ENCODE results near the gene TTC14. TPM values are rescaled to one million over a fixed set of nuclear protein-coding genes. Genes with fewer than 3 reads are reported as not detected.

The TTC14 gene
- total RNA-seq, 1 experiment from 2014 or later: 31.5 TPM

DNA sequence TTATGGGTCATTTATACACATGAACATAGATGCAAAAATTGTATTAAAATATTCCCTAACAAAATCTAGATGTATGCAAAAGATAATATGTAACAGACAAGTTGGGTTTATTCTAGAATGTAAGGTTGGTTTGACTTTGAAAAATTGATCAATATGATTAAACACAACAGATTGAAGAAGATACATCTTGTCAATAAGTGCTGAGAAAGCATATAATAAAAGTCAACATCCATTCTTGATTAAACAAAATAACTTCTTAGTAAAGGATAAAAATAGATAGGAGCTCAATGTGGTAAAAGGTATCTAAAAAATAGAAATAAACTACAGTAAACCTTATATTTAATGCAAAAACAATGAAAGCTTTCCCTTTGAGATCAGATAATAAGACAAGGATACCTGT lies 39.0 kb downstream of the TTC14 start (continued):
- TF ChIP-seq, protein P1, sequence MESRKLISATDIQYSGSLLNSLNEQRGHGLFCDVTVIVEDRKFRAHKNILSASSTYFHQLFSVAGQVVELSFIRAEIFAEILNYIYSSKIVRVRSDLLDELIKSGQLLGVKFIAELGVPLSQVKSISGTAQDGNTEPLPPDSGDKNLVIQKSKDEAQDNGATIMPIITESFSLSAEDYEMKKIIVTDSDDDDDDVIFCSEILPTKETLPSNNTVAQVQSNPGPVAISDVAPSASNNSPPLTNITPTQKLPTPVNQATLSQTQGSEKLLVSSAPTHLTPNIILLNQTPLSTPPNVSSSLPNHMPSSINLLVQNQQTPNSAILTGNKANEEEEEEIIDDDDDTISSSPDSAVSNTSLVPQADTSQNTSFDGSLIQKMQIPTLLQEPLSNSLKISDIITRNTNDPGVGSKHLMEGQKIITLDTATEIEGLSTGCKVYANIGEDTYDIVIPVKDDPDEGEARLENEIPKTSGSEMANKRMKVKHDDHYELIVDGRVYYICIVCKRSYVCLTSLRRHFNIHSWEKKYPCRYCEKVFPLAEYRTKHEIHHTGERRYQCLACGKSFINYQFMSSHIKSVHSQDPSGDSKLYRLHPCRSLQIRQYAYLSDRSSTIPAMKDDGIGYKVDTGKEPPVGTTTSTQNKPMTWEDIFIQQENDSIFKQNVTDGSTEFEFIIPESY (IDR thresholded peaks at IDR 0.05; ENCODE audit: extremely low read depth, insufficient replicate concordance, low read length): no peak
- TF ChIP-seq, protein P2, sequence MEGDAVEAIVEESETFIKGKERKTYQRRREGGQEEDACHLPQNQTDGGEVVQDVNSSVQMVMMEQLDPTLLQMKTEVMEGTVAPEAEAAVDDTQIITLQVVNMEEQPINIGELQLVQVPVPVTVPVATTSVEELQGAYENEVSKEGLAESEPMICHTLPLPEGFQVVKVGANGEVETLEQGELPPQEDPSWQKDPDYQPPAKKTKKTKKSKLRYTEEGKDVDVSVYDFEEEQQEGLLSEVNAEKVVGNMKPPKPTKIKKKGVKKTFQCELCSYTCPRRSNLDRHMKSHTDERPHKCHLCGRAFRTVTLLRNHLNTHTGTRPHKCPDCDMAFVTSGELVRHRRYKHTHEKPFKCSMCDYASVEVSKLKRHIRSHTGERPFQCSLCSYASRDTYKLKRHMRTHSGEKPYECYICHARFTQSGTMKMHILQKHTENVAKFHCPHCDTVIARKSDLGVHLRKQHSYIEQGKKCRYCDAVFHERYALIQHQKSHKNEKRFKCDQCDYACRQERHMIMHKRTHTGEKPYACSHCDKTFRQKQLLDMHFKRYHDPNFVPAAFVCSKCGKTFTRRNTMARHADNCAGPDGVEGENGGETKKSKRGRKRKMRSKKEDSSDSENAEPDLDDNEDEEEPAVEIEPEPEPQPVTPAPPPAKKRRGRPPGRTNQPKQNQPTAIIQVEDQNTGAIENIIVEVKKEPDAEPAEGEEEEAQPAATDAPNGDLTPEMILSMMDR (IDR thresholded peaks at IDR 0.05 in 2 of 3, conservative IDR thresholded peaks at IDR 0.05 in 1 of 3; ENCODE audit: borderline replicate concordance in 1 of 3, insufficient read depth in 1 of 3, low read depth in 2 of 3, low read length in 2 of 3): no peak
- TF ChIP-seq ZNF274 (IDR thresholded peaks at IDR 0.05; ENCODE audit: low read depth, low read length): no peak

DNA sequence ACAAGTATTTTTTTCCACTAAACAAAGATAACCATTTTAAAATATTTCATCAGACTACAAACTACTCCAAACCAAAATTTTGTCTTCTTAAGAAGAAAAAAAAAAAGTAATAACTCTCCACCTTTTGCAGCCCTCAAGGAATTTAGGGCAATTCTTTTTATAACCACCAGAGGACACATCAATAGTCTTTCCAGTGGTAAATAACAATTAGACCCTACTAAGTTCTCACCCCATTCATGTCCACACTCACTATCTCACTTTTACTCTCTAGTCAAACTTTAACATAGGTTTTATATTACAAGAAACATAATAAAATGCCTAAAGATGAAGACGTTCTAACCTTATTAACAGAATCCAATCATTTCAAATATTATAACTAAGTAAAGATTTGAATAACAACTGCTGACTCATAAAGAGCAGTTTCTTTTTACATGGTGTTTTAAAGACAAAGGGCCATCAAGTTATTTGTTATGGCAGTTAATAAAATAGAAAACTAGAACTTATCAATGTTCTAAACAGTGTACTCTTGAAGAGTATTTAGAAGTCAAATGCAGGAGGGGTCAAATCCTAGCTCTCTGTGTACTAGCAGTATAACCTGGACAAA lies 44.3 kb downstream of the TTC14 start:
- Histone ChIP-seq H3K9me2 (ENCODE audit: insufficient read depth) (no peaks in the 10 kb centered on the region), H3K36me3 (ENCODE audit: control insufficient read depth in 1 of 2, insufficient read depth in 2 of 2, low read length in 2 of 2) (no peaks in the 10 kb centered on the region), H3K79me2 (ENCODE audit: insufficient read depth, low read length) (no peaks in the 10 kb centered on the region), H4K20me1 (ENCODE audit: insufficient read depth) (no peaks in the 10 kb centered on the region), H3K9me3 (ENCODE audit: control insufficient read depth in 1 of 2, insufficient read depth in 1 of 2, low read depth in 1 of 2, low read length in 2 of 2) (no peaks in the 10 kb centered on the region), H2AFZ (ENCODE audit: low read depth, low read length, poor library complexity, severe bottlenecking) (no peak overlapping the region), H3K4me1 (ENCODE audit: control insufficient read depth in 1 of 2, insufficient read depth in 2 of 2, low read length in 2 of 2) (no peaks in the 10 kb centered on the region), H3K4me3 (replicated peaks in 1 of 2; ENCODE audit: low read depth in 1 of 2, low read length in 2 of 2) (no peak overlapping the region), H3K4me2 (ENCODE audit: low read length) (no peak overlapping the region), H3K27ac (ENCODE audit: low read depth, low read length) (no peak overlapping the region), H3K9ac (ENCODE audit: low read length) (no peak overlapping the region), H3K27me3 (ENCODE audit: insufficient read depth, low read length) (peaks cover 17% of the 10 kb centered on the region; the same call in 1 of the 2 replicates)
- DNase-seq (ENCODE audit: low read depth, low spot score) (peak; percentile 2), ATAC-seq (0 out of 2 replicates have a peak, but pooled peaks have one; percentile 49)
- no peak for TF ChIP-seq EGR1 (IDR thresholded peaks at IDR 0.05; ENCODE audit: low read depth)
- TF ChIP-seq, protein P2 (IDR thresholded peaks at IDR 0.05 in 2 of 3, conservative IDR thresholded peaks at IDR 0.05 in 1 of 3; ENCODE audit: borderline replicate concordance in 1 of 3, insufficient read depth in 1 of 3, low read depth in 2 of 3, low read length in 2 of 3): peak in 2 of 3 experiments; percentile 30 to 52; a peak in 3 of 6 replicates
- no peak for TF ChIP-seq ELF1 (IDR thresholded peaks at IDR 0.05; ENCODE audit: borderline replicate concordance, low read depth)
- peak; percentile 9; the same call in 1 of the 2 replicates for TF ChIP-seq RAD21 (IDR thresholded peaks at IDR 0.05; ENCODE audit: low read depth)
- CTCF ChIA-PET: no interaction called here
- intact Hi-C loops (cut with micrococcal nuclease): loop anchor here (10.0 kb wide), 1 partner anchor 529 kb away; no protein-coding TSS in a partner anchor
- BruUV-seq (replicated peaks): no TSS peak
- RAD21 ChIA-PET (ENCODE audit: low non-redundant PET in 1 of 2, low total read pairs in 2 of 2, uncharacterized antibody in 2 of 2, unreplicated experiment in 2 of 2): no interaction called here
- POLR2A ChIA-PET: no interaction called here
